Rectal smooth muscle tissue (tissue), 1 donor: ENCODE data around the gene TGM6.
A peak's percentile ranks its signal among the peaks of the same experiment; 100 is the strongest.

Experiments used
- H3K27ac ChIP-seq: one replicate; pipeline ENCODE4 v1.7.0; 2013; ENCODE audit warnings: low read depth, low read length, inconsistent platforms
- H3K27me3 ChIP-seq: one replicate; pipeline ENCODE4 v1.7.0; 2013; ENCODE audit warnings: low read length; ENCODE audit not compliant: control insufficient read depth, insufficient read depth
- H3K36me3 ChIP-seq: one replicate; pipeline ENCODE4 v1.7.0; 2013; ENCODE audit warnings: low read length; ENCODE audit not compliant: control insufficient read depth, insufficient read depth
- H3K4me1 ChIP-seq: one replicate; pipeline ENCODE4 v1.7.0; 2013; ENCODE audit warnings: low read length; ENCODE audit not compliant: control insufficient read depth, insufficient read depth
- H3K4me3 ChIP-seq: one replicate; pipeline ENCODE4 v1.7.0; 2013; ENCODE audit warnings: low read length
- H3K9ac ChIP-seq: one replicate; pipeline ENCODE4 v1.7.0; 2013; ENCODE audit warnings: low read length

The TGM6 gene

GRCh38 chr20:2467412-2467811 is 86.7 kb downstream of the TGM6 start:
- Histone ChIP-seq H3K27ac (no peak overlapping the region), H3K9ac (no peak overlapping the region), H3K4me3 (no peak overlapping the region), H3K36me3 (peaks cover 32% of the 10 kb centered on the region), H3K27me3 (no peaks in the 10 kb centered on the region), H3K4me1 (peaks cover 13% of the 10 kb centered on the region)

- Histone ChIP-seq H3K4me1 (peaks cover 13% of the 10 kb centered on the region), H3K27ac (no peak overlapping the region), H3K36me3 (peaks cover 18% of the 10 kb centered on the region), H3K27me3 (no peaks in the 10 kb centered on the region), H3K9ac (no peak overlapping the region), H3K4me3 (peak overlapping the region; percentile 82)
Measured at GRCh38 chr20:2468581-2469407, 88.1 kb downstream of the TGM6 start.

- peak overlapping the region; percentile 82 for H3K27ac ChIP-seq
- no peaks in the 10 kb centered on the region for H3K27me3 ChIP-seq
- peak overlapping the region; percentile 91 for H3K9ac ChIP-seq
- peaks cover 13% of the 10 kb centered on the region for H3K4me1 ChIP-seq
- peaks cover 13% of the 10 kb centered on the region for H3K36me3 ChIP-seq
- H3K4me3 ChIP-seq: peak overlapping the region; percentile 82
Measured at GRCh38 chr20:2469991-2470422, 89.3 kb downstream of the TGM6 start.

- peaks cover 11% of the 10 kb centered on the region for H3K36me3 ChIP-seq
- H3K4me3 ChIP-seq: peak within 1 kb of the TSS; percentile 82
- peaks cover 13% of the 10 kb centered on the region for H3K4me1 ChIP-seq
- H3K27ac ChIP-seq: peak within 1 kb of the TSS; percentile 89
- no peaks in the 10 kb centered on the region for H3K27me3 ChIP-seq
- H3K9ac ChIP-seq: peak within 1 kb of the TSS; percentile 91
Measured at GRCh38 chr20:2470423-2471193, 89.9 kb downstream of the TGM6 start, which contains the start of gene SNRPB. Gene SNRPB (minus strand): TSS chr20:2470789. CDS start chr20:2470690, 99 bp downstream.

GRCh38 chr20:2473516-2473915 is 92.8 kb downstream of the TGM6 start:
- no peaks in the 10 kb centered on the region for H3K36me3 ChIP-seq
- H3K27me3 ChIP-seq: no peaks in the 10 kb centered on the region
- H3K9ac ChIP-seq: no peak overlapping the region
- H3K4me1 ChIP-seq: peaks cover 13% of the 10 kb centered on the region
- no peak overlapping the region for H3K4me3 ChIP-seq
- H3K27ac ChIP-seq: no peak overlapping the region

- Histone ChIP-seq H3K27ac (no peak overlapping the region), H3K36me3 (no peaks in the 10 kb centered on the region), H3K4me3 (no peak overlapping the region), H3K4me1 (peaks cover 2% of the 10 kb centered on the region), H3K27me3 (no peaks in the 10 kb centered on the region), H3K9ac (no peak overlapping the region)
Measured at GRCh38 chr20:2475850-2476741, 95.4 kb downstream of the TGM6 start.

GRCh38 chr20:2476742-2477615 is 96.3 kb downstream of the TGM6 start:
- no peak overlapping the region for H3K4me3 ChIP-seq
- no peak overlapping the region for H3K9ac ChIP-seq
- no peaks in the 10 kb centered on the region for H3K4me1 ChIP-seq
- H3K27ac ChIP-seq: no peak overlapping the region
- H3K36me3 ChIP-seq: no peaks in the 10 kb centered on the region
- no peaks in the 10 kb centered on the region for H3K27me3 ChIP-seq

GRCh38 chr20:2480381-2480780 is 99.7 kb downstream of the TGM6 start:
- peaks cover 18% of the 10 kb centered on the region for H3K36me3 ChIP-seq
- H3K4me3 ChIP-seq: no peak overlapping the region
- H3K9ac ChIP-seq: no peak overlapping the region
- H3K27ac ChIP-seq: no peak overlapping the region
- no peaks in the 10 kb centered on the region for H3K4me1 ChIP-seq
- no peaks in the 10 kb centered on the region for H3K27me3 ChIP-seq
